ENCODE results near the gene MSH5. TPM values are rescaled to one million over a fixed set of nuclear protein-coding genes. Genes with fewer than 3 reads are reported as not detected.

The MSH5 gene
- total RNA-seq, 1 experiment from 2014 or later = 22.4 TPM

- Histone ChIP-seq H2AK5ac (ENCODE audit: insufficient read length, low read length) (no peak overlapping the region), H3K79me2 (ENCODE audit: insufficient read depth, low read length) (peaks cover 2% of the 10 kb centered on the region; the same call in 1 of the 2 replicates), H3K56ac (ENCODE audit: insufficient read length, low read depth, low read length) (no peak overlapping the region), H3K23me2 (ENCODE audit: insufficient read length, low read depth, low read length, poor library complexity, severe bottlenecking) (peaks cover 3% of the 10 kb centered on the region), H3K4me2 (ENCODE audit: insufficient read depth, insufficient read length, low read length) (no peak overlapping the region), H4K91ac (ENCODE audit: insufficient read length, low read depth, low read length) (no peak overlapping the region), H3K9me3 (ENCODE audit: control insufficient read depth, low read depth, low read length) (no peaks in the 10 kb centered on the region), H3K4ac (ENCODE audit: low read depth, low read length) (no peak overlapping the region), H3K79me1 (ENCODE audit: insufficient read depth, low read depth, low read length, poor library complexity, severe bottlenecking) (no peaks in the 10 kb centered on the region), H2BK120ac (ENCODE audit: low read depth, low read length, poor library complexity, severe bottlenecking) (no peak overlapping the region), H2BK5ac (ENCODE audit: insufficient read length, low read length) (no peak overlapping the region), H4K5ac (ENCODE audit: insufficient read length, low read depth, low read length) (no peak overlapping the region), H3K14ac (ENCODE audit: insufficient read depth, low read length) (no peak overlapping the region), H3K27me3 (ENCODE audit: insufficient read depth, low read length) (no peaks in the 10 kb centered on the region), H2BK12ac (ENCODE audit: insufficient read length, low read depth, low read length) (no peak overlapping the region), H2BK15ac (ENCODE audit: low read depth, low read length) (no peak overlapping the region), H3K4me1 (ENCODE audit: insufficient read depth, low read length) (no peaks in the 10 kb centered on the region), H3K27ac (ENCODE audit: insufficient read length, low read depth, low read length) (no peak overlapping the region), H3T11ph (ENCODE audit: low read length) (no peak overlapping the region), H3K18ac (ENCODE audit: insufficient read length, low read depth, low read length) (no peak overlapping the region), H2BK20ac (ENCODE audit: low read depth, low read length, poor library complexity, severe bottlenecking) (no peak overlapping the region), H4K20me1 (ENCODE audit: control insufficient read depth, insufficient read depth, insufficient read length) (peaks cover 3% of the 10 kb centered on the region), H3K23ac (ENCODE audit: insufficient read length, low read depth, low read length) (no peak overlapping the region), H2AFZ (ENCODE audit: low read length) (no peak overlapping the region), H4K8ac (replicated peaks; ENCODE audit: insufficient read length, low read depth, low read length) (no peak overlapping the region), H3K9ac (ENCODE audit: extremely low read depth, insufficient read length, low read length) (no peak overlapping the region)
- TF ChIP-seq CTCF (conservative IDR thresholded peaks at IDR 0.05) = peak; percentile 77
- Mint-ChIP-seq H3K36me3 (ENCODE audit: insufficient read depth in 1 of 3, low read depth in 3 of 3) (peaks cover 21 to 52% (median 45%) of the 10 kb centered on the region in 3 experiments), H3K4me3 (peak overlapping the region in 1 of 2 experiments; percentile 50; a peak in 2 of 5 replicates), H3K9me3 (no peaks in the 10 kb centered on the region), H3K4me1 (peaks cover 10% of the 10 kb centered on the region in 2 experiments), H3K27me3 (ENCODE audit: low read depth) (no peaks in the 10 kb centered on the region), H3K27ac (peak overlapping the region in 2 of 3 experiments; percentile 34 to 66; a peak in 3 of 7 replicates)
- DNase-seq = peak; percentile 76
- no CpG with 5 or more reads among the region's 12 CpGs for WGBS (ENCODE audit: extremely low coverage, insufficient read length, low lambda C conversion rate)
These were observed 51.7 kb downstream of the MSH5 start for GRCh38 chr6:31791324-31792089.
